Measurements from ENCODE around the gene RUSC2. TPM values are rescaled to one million over a fixed set of nuclear protein-coding genes. Genes with fewer than 3 reads are reported as not detected.

The RUSC2 gene
- total and polyA plus RNA-seq, 2 of the 13 experiments (the other 11 are each of a cell fraction or from before 2014, with no cell fraction given) = 2.8 to 3.3 TPM

DNA sequence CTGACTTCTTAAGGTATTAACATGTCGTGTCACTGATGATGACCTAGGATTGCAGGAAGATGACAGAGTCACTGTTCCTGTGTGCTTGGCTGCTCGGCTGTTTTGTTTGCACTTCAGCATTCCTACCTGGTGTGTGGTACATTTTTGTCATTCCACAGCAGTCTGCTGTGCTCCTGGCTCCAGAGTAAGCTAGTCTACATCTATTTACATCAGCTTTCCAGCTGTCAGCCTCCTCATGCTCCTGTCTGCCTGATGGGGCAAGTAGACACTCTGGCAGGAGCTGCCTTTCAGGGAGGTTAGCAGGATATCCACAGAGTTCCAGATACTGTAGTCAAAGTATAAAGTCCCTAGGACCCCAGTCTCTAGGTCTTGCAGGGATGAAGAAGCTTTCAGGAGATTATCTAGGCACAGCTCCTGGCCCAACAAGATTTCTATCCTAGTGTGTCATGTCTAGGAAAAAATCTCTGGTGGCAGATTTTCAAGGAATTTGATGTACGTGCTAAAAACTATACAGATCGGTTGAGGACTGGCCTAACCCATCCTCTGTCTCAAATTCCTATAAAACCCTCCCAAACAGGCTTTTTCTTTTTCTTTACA, 28.4 kb downstream of the RUSC2 start (continued):
- TF ChIP-seq RCOR2 (CRISPR knock-in tag; IDR thresholded peaks at IDR 0.05) (peak; percentile 91), ASH2L (IDR thresholded peaks at IDR 0.05; ENCODE audit: insufficient read length, low read depth, low read length) (no peak), MED1 (CRISPR knock-in tag; IDR thresholded peaks at IDR 0.05) (peak; percentile 83), ZNF331 (CRISPR knock-in tag; IDR thresholded peaks at IDR 0.05) (peak; percentile 89), NFE2L1 (CRISPR knock-in tag; IDR thresholded peaks at IDR 0.05; ENCODE audit: borderline replicate concordance) (no peak), ZC3H13 (CRISPR knock-in tag; IDR thresholded peaks at IDR 0.05) (no peak), KDM1A (CRISPR knock-in tag; IDR thresholded peaks at IDR 0.05) (peak; percentile 57; the same call in 1 of the 2 replicates), SIN3A (IDR thresholded peaks at IDR 0.05; ENCODE audit: borderline replicate concordance, low read depth, low read length) (peak; percentile 84), ZMYM4 (CRISPR knock-in tag; IDR thresholded peaks at IDR 0.05) (0 out of 2 replicates have a peak, but pooled peaks have one; percentile 16), FOXA3 (CRISPR knock-in tag; IDR thresholded peaks at IDR 0.05) (peak; percentile 93), RBM39 (IDR thresholded peaks at IDR 0.05; ENCODE audit: low read depth, low read length, poor library complexity, severe bottlenecking) (no peak), ZFP37 (CRISPR knock-in tag; IDR thresholded peaks at IDR 0.05; ENCODE audit: borderline replicate concordance) (no peak), MIXL1 (CRISPR knock-in tag; IDR thresholded peaks at IDR 0.05) (no peak)
- TF ChIP-seq, protein P1, sequence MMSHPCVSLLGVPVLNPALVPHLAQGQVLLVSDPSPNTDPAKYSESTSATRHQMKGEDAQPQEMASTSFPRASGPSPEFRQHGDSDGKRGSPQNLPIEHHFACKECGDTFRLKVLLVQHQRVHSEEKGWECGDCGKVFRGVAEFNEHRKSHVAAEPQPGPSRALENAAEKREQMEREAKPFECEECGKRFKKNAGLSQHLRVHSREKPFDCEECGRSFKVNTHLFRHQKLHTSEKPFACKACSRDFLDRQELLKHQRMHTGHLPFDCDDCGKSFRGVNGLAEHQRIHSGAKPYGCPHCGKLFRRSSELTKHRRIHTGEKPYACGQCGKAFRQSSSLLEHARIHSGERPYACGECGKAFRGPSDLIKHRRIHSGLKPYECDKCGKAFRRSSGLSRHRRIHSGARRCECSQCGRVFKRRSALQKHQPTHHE (CRISPR knock-in tag; IDR thresholded peaks at IDR 0.05; ENCODE audit: borderline replicate concordance) = no peak
- TF ChIP-seq, protein P2, sequence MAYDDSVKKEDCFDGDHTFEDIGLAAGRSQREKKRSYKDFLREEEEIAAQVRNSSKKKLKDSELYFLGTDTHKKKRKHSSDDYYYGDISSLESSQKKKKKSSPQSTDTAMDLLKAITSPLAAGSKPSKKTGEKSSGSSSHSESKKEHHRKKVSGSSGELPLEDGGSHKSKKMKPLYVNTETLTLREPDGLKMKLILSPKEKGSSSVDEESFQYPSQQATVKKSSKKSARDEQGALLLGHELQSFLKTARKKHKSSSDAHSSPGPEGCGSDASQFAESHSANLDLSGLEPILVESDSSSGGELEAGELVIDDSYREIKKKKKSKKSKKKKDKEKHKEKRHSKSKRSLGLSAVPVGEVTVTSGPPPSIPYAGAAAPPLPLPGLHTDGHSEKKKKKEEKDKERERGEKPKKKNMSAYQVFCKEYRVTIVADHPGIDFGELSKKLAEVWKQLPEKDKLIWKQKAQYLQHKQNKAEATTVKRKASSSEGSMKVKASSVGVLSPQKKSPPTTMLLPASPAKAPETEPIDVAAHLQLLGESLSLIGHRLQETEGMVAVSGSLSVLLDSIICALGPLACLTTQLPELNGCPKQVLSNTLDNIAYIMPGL (CRISPR knock-in tag; IDR thresholded peaks at IDR 0.05; ENCODE audit: borderline replicate concordance in 1 of 2, low read depth in 1 of 2) = peak in 1 of 2 experiments; percentile 56; a peak in 1 of 4 replicates
- TF ChIP-seq, protein P3, sequence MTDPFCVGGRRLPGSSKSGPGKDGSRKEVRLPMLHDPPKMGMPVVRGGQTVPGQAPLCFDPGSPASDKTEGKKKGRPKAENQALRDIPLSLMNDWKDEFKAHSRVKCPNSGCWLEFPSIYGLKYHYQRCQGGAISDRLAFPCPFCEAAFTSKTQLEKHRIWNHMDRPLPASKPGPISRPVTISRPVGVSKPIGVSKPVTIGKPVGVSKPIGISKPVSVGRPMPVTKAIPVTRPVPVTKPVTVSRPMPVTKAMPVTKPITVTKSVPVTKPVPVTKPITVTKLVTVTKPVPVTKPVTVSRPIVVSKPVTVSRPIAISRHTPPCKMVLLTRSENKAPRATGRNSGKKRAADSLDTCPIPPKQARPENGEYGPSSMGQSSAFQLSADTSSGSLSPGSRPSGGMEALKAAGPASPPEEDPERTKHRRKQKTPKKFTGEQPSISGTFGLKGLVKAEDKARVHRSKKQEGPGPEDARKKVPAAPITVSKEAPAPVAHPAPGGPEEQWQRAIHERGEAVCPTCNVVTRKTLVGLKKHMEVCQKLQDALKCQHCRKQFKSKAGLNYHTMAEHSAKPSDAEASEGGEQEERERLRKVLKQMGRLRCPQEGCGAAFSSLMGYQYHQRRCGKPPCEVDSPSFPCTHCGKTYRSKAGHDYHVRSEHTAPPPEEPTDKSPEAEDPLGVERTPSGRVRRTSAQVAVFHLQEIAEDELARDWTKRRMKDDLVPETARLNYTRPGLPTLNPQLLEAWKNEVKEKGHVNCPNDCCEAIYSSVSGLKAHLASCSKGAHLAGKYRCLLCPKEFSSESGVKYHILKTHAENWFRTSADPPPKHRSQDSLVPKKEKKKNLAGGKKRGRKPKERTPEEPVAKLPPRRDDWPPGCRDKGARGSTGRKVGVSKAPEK (CRISPR knock-in tag; IDR thresholded peaks at IDR 0.05; ENCODE audit: borderline replicate concordance) = no peak
- TF ChIP-seq, protein P4, sequence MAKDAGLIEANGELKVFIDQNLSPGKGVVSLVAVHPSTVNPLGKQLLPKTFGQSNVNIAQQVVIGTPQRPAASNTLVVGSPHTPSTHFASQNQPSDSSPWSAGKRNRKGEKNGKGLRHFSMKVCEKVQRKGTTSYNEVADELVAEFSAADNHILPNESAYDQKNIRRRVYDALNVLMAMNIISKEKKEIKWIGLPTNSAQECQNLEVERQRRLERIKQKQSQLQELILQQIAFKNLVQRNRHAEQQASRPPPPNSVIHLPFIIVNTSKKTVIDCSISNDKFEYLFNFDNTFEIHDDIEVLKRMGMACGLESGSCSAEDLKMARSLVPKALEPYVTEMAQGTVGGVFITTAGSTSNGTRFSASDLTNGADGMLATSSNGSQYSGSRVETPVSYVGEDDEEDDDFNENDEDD (CRISPR knock-in tag; IDR thresholded peaks at IDR 0.05; ENCODE audit: borderline replicate concordance) = no peak
- TF ChIP-seq, protein P5, sequence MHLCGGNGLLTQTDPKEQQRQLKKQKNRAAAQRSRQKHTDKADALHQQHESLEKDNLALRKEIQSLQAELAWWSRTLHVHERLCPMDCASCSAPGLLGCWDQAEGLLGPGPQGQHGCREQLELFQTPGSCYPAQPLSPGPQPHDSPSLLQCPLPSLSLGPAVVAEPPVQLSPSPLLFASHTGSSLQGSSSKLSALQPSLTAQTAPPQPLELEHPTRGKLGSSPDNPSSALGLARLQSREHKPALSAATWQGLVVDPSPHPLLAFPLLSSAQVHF (CRISPR knock-in tag; IDR thresholded peaks at IDR 0.05) = no peak
- TF ChIP-seq, protein P6, sequence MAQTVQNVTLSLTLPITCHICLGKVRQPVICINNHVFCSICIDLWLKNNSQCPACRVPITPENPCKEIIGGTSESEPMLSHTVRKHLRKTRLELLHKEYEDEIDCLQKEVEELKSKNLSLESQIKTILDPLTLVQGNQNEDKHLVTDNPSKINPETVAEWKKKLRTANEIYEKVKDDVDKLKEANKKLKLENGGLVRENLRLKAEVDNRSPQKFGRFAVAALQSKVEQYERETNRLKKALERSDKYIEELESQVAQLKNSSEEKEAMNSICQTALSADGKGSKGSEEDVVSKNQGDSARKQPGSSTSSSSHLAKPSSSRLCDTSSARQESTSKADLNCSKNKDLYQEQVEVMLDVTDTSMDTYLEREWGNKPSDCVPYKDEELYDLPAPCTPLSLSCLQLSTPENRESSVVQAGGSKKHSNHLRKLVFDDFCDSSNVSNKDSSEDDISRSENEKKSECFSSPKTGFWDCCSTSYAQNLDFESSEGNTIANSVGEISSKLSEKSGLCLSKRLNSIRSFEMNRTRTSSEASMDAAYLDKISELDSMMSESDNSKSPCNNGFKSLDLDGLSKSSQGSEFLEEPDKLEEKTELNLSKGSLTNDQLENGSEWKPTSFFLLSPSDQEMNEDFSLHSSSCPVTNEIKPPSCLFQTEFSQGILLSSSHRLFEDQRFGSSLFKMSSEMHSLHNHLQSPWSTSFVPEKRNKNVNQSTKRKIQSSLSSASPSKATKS (CRISPR knock-in tag; IDR thresholded peaks at IDR 0.05) = no peak
